ENCODE data around the gene RGL2. TPM values are rescaled to one million over a fixed set of nuclear protein-coding genes. Genes with fewer than 3 reads are reported as not detected.
A peak's percentile ranks its signal among the peaks of the same experiment; 100 is the strongest.

RGL2 gene
- total RNA-seq, 1 donor from 2014 or later, result 77.6 TPM

- DNase-seq (ENCODE audit: extremely low spot score, unreplicated experiment), result peak; percentile 94
- Mint-ChIP-seq H3K27me3 (ENCODE audit: unreplicated experiment) (peaks cover 7% of the 10 kb centered on the region), H3K36me3 (ENCODE audit: unreplicated experiment) (peaks cover 14% of the 10 kb centered on the region), H3K4me1 (ENCODE audit: unreplicated experiment) (peaks cover 34% of the 10 kb centered on the region), H3K27ac (ENCODE audit: unreplicated experiment) (peak overlapping the region; percentile 99), H3K9me3 (ENCODE audit: unreplicated experiment) (no peaks in the 10 kb centered on the region), H3K4me3 (ENCODE audit: unreplicated experiment) (peak overlapping the region; percentile 85)
- TF ChIP-seq, protein P1, sequence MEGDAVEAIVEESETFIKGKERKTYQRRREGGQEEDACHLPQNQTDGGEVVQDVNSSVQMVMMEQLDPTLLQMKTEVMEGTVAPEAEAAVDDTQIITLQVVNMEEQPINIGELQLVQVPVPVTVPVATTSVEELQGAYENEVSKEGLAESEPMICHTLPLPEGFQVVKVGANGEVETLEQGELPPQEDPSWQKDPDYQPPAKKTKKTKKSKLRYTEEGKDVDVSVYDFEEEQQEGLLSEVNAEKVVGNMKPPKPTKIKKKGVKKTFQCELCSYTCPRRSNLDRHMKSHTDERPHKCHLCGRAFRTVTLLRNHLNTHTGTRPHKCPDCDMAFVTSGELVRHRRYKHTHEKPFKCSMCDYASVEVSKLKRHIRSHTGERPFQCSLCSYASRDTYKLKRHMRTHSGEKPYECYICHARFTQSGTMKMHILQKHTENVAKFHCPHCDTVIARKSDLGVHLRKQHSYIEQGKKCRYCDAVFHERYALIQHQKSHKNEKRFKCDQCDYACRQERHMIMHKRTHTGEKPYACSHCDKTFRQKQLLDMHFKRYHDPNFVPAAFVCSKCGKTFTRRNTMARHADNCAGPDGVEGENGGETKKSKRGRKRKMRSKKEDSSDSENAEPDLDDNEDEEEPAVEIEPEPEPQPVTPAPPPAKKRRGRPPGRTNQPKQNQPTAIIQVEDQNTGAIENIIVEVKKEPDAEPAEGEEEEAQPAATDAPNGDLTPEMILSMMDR (IDR thresholded peaks at IDR 0.05), result peak; percentile 97
Observed at GRCh38 chr6:33247977-33248642, 50.6 kb downstream of the RGL2 start.

DNA sequence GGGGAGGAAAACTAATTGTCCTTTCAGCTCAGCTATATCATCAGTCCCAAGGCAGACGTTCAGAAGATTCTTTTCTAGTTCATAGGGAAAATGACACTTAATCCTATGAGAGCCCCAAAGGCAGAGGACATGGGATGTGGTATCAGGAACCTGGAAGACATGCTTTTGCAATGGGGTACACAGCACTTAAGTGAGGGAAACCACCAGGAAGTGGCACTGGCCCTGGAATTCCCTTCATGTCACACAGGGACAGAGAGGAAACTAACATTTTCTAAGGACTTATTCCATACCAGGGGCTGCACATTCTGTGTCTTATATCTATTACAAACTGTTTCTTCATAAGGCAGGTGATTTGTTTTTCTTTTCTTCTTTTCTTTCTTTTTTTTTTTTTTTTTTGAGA is 55.3 kb downstream of the RGL2 start:
- H3K27me3 Mint-ChIP-seq (ENCODE audit: unreplicated experiment), result peaks cover 33% of the 10 kb centered on the region
- H3K9me3 Mint-ChIP-seq (ENCODE audit: unreplicated experiment), result no peaks in the 10 kb centered on the region
- no peak for DNase-seq (ENCODE audit: extremely low spot score, unreplicated experiment)
- peaks cover 6% of the 10 kb centered on the region for H3K4me1 Mint-ChIP-seq (ENCODE audit: unreplicated experiment)
- TF ChIP-seq, protein P1 (IDR thresholded peaks at IDR 0.05), result no peak
- H3K27ac Mint-ChIP-seq (ENCODE audit: unreplicated experiment), result no peak overlapping the region
- H3K4me3 Mint-ChIP-seq (ENCODE audit: unreplicated experiment), result no peak overlapping the region
- H3K36me3 Mint-ChIP-seq (ENCODE audit: unreplicated experiment), result no peaks in the 10 kb centered on the region

GRCh38 chr6:33241968-33242367 is 56.8 kb downstream of the RGL2 start:
- Mint-ChIP-seq H3K27me3 (ENCODE audit: unreplicated experiment) (peaks cover 43% of the 10 kb centered on the region), H3K27ac (ENCODE audit: unreplicated experiment) (no peak overlapping the region), H3K4me3 (ENCODE audit: unreplicated experiment) (no peak overlapping the region), H3K4me1 (ENCODE audit: unreplicated experiment) (no peaks in the 10 kb centered on the region), H3K9me3 (ENCODE audit: unreplicated experiment) (no peaks in the 10 kb centered on the region), H3K36me3 (ENCODE audit: unreplicated experiment) (no peaks in the 10 kb centered on the region)
- DNase-seq (ENCODE audit: extremely low spot score, unreplicated experiment), result no peak
- TF ChIP-seq, protein P1 (IDR thresholded peaks at IDR 0.05), result no peak

Small RNAs within 50 kb of the gene (microRNA-seq; reads per million reads assigned to microRNA genes)
- not detected for gene MIR6834 (ENCODE audit: unreplicated experiment)
- gene MIR6873 (ENCODE audit: unreplicated experiment), result not detected

Other genes starting within 250 kb of the RGL2 start
- gene HLA-DPA1, start 225.3 kb downstream of the RGL2 start, total RNA-seq, result 1.8 and 2.0 TPM in 2 replicates
- 4.7 and 5.5 TPM in 2 replicates for gene HLA-DPB1, start 223.0 kb downstream of the RGL2 start, total RNA-seq
- gene COL11A2, start 106.5 kb downstream of the RGL2 start, total RNA-seq, result 2.7 and 3.3 TPM in 2 replicates
- gene RXRB, start 98.3 kb downstream of the RGL2 start, total RNA-seq, result 53.1 and 58.3 TPM in 2 replicates
- 201 and 209 TPM in 2 replicates for gene SLC39A7, start 98.1 kb downstream of the RGL2 start, total RNA-seq
- gene HSD17B8, start 94.3 kb downstream of the RGL2 start, total RNA-seq, result 2.4 and 3.5 TPM in 2 replicates
- 56.6 and 58.8 TPM in 2 replicates for gene RING1, start 90.4 kb downstream of the RGL2 start, total RNA-seq
- 60.3 and 67.4 TPM in 2 replicates for gene VPS52, start 27.1 kb downstream of the RGL2 start, total RNA-seq
- gene RPS18, start 26.9 kb downstream of the RGL2 start, total RNA-seq, result 2,180 and 2,216 TPM in 2 replicates
- gene B3GALT4, start 21.8 kb downstream of the RGL2 start, total RNA-seq, result 6.3 and 6.5 TPM in 2 replicates
- gene WDR46, start 9.7 kb downstream of the RGL2 start, total RNA-seq, result 59.1 and 63.4 TPM in 2 replicates
- gene PFDN6, start 9.3 kb downstream of the RGL2 start, total RNA-seq, result 29.7 and 30.3 TPM in 2 replicates
- 117 and 130 TPM in 2 replicates for gene TAPBP, start 15.1 kb upstream of the RGL2 start, total RNA-seq
- gene ZBTB22, start 18.8 kb upstream of the RGL2 start, total RNA-seq, result 29.3 and 30.6 TPM in 2 replicates
- 30.1 and 30.4 TPM in 2 replicates for gene DAXX, start 24.0 kb upstream of the RGL2 start, total RNA-seq
- gene KIFC1, start 92.9 kb upstream of the RGL2 start, total RNA-seq, result 10.8 and 11.6 TPM in 2 replicates
- gene PHF1, start 112.1 kb upstream of the RGL2 start, total RNA-seq, result 50.3 and 53.5 TPM in 2 replicates
- 302 and 325 TPM in 2 replicates for gene CUTA, start 119.2 kb upstream of the RGL2 start, total RNA-seq
- gene SYNGAP1, start 121.1 kb upstream of the RGL2 start, total RNA-seq, result 30.7 and 34.7 TPM in 2 replicates
- gene ZBTB9, start 155.6 kb upstream of the RGL2 start, total RNA-seq, result 7.0 and 7.5 TPM in 2 replicates

Measured in osteocyte (in vitro differentiated cells).